Neuronal stem cell (in vitro differentiated cells): ENCODE results near the gene HTRA3.

Source experiments
- DNase-seq: peaks from one replicate; pipeline ENCODE4 v3.0.0-alpha.2; 2013; ENCODE audit warnings: low spot score
- H2AFZ ChIP-seq: one replicate; pipeline ENCODE4 v1.6.1; 2013; ENCODE audit warnings: mild to moderate bottlenecking, low read length, inconsistent platforms
- H2AK5ac ChIP-seq: 2 replicates; pipeline ENCODE4 v1.6.1; 2013; ENCODE audit warnings: low read depth, mild to moderate bottlenecking, inconsistent platforms, low read length, moderate library complexity, mixed read lengths
- H2BK120ac ChIP-seq: 2 replicates; pipeline ENCODE4 v1.6.1; 2013; ENCODE audit warnings: low read depth, mild to moderate bottlenecking, inconsistent platforms, low read length, moderate library complexity, mixed read lengths
- H2BK12ac ChIP-seq: one replicate; pipeline ENCODE4 v1.6.1; 2013; ENCODE audit warnings: low read length, inconsistent platforms
- H2BK15ac ChIP-seq: 2 replicates; pipeline ENCODE4 v1.6.1; 2013; ENCODE audit warnings: mild to moderate bottlenecking, low read length, inconsistent platforms, mixed read lengths
- H2BK5ac ChIP-seq: one replicate; pipeline ENCODE4 v1.6.1; 2013; ENCODE audit warnings: inconsistent platforms, mild to moderate bottlenecking, low read length, moderate library complexity
- H3K14ac ChIP-seq: one replicate; pipeline ENCODE4 v1.6.1; 2013; ENCODE audit warnings: low read length, inconsistent platforms
- H3K18ac ChIP-seq: 2 replicates; pipeline ENCODE4 v1.6.1; 2013; ENCODE audit warnings: low read length, inconsistent platforms
- H3K23ac ChIP-seq: 2 replicates; pipeline ENCODE4 v1.6.1; 2013; ENCODE audit warnings: low read depth, mild to moderate bottlenecking, mixed read lengths, low read length, inconsistent platforms; ENCODE audit not compliant: poor library complexity
- H3K27ac ChIP-seq: replicated peaks from 3 replicates; pipeline ENCODE4 v1.5.1; 2013; ENCODE audit warnings: low read length, inconsistent platforms
- H3K27me3 ChIP-seq, 3 experiments: 2 replicates each; pipeline ENCODE4 v1.6.1; 2013; ENCODE audit warnings: low read length in 3 of 3, mild to moderate bottlenecking in 2 of 3, inconsistent platforms in 1 of 3, low read depth in 1 of 3, mixed read lengths in 1 of 3, moderate library complexity in 1 of 3; ENCODE audit not compliant: control insufficient read depth in 3 of 3, insufficient read depth in 3 of 3
- H3K36me3 ChIP-seq, 2 donors: replicated peaks in 1 of 2; 2 replicates each; pipeline ENCODE4 v1.6.1; 2013; ENCODE audit warnings: low read length in 2 of 2; ENCODE audit not compliant: control insufficient read depth in 2 of 2, insufficient read depth in 2 of 2
- H3K4ac ChIP-seq: 2 replicates; pipeline ENCODE4 v1.6.1; 2013; ENCODE audit warnings: inconsistent platforms, mild to moderate bottlenecking, low read length, moderate library complexity
- H3K4me1 ChIP-seq, 2 donors: 1 replicate in 1 of 2; 2 replicates in 1 of 2; pipeline ENCODE4 v1.6.1; 2013; ENCODE audit warnings: low read length in 2 of 2, low read depth in 1 of 2; ENCODE audit not compliant: control insufficient read depth in 2 of 2, insufficient read depth in 1 of 2
- H3K4me2 ChIP-seq: one replicate; pipeline ENCODE4 v1.6.1; 2013; ENCODE audit warnings: mild to moderate bottlenecking, low read length, inconsistent platforms; ENCODE audit not compliant: insufficient read depth, poor library complexity, severe bottlenecking
- H3K4me3 ChIP-seq, 2 donors: 2 replicates each; pipeline ENCODE4 v1.5.1; 2013; ENCODE audit warnings: low read length in 2 of 2, mild to moderate bottlenecking in 2 of 2, inconsistent platforms in 1 of 2, moderate library complexity in 1 of 2
- H3K79me1 ChIP-seq: one replicate; pipeline ENCODE4 v1.6.1; 2013; ENCODE audit warnings: low read depth, mild to moderate bottlenecking, inconsistent platforms, low read length, moderate library complexity
- H3K9ac ChIP-seq: one replicate; pipeline ENCODE4 v1.6.1; 2013; ENCODE audit warnings: mild to moderate bottlenecking, low read depth, low read length, inconsistent platforms; ENCODE audit not compliant: poor library complexity
- H3K9me3 ChIP-seq, 2 donors: replicated peaks in 1 of 2; 2 replicates each; pipeline versions ENCODE3 to v1.6.1; 2013; ENCODE audit warnings: low read length in 2 of 2, mild to moderate bottlenecking in 2 of 2, inconsistent platforms in 1 of 2, low read depth in 1 of 2, mixed read lengths in 1 of 2, moderate library complexity in 1 of 2; ENCODE audit not compliant: control insufficient read depth in 2 of 2, insufficient read depth in 1 of 2
- H4K8ac ChIP-seq: one replicate; pipeline ENCODE4 v1.6.1; 2013; ENCODE audit warnings: low read depth, mild to moderate bottlenecking, inconsistent platforms, low read length, moderate library complexity
- H4K91ac ChIP-seq: one replicate; pipeline ENCODE4 v1.6.1; 2013; ENCODE audit warnings: low read length, low read depth, mild to moderate bottlenecking, inconsistent platforms; ENCODE audit not compliant: poor library complexity
- WGBS, 2 donors: extraction: QIAGEN DNeasy Blood & Tissue Kit; methylation state at CpG; one replicate each; pipeline ENCODE4 v1.1.7; 2013; ENCODE audit warnings: missing lambda C conversion rate in 2 of 2, mixed read lengths in 1 of 2; ENCODE audit not compliant: insufficient read length in 2 of 2, insufficient replicate concordance in 1 of 2; ENCODE audit errors: extremely low coverage in 2 of 2; 5-methylcytosine and 5-hydroxymethylcytosine counted together

HTRA3 gene

DNA sequence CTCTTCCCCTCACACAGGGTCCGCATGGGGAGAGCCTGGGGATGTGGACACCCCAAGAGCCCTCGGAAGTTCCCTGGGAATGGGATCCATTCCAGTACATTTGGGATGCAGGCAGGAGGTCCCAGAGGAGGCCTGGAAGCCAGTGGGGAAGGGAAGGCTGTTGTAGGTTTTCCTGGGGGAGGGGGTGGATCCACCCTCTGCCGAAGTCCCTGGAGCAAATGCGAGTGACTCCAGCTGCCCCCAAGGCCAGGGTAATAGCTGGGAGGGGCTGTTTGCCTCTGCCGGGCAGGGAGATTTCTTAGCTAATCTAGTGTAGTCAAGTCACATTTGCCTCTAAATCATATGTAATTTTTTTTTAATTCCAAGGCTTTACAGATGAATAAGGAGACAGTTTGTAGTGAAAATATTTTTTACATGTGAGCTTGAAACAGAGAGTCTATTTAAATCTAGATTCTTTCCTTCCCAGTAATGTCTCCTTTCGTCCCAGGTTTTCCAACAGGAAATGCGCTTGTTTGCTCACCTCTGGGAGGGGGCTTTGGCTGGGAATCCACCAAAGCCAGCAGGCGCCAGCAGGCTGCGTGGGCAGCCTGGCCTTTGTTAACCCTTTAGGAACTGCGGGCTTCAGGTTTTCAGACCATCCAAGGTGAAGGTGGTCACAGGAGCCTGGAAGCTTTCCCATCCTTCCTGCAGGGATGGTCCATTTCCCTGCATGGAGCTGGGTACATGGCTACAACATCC lies 43.7 kb upstream of the HTRA3 start:
- H3K27ac ChIP-seq, result no peak overlapping the region
- peaks cover 3% of the 10 kb centered on the region for H3K79me1 ChIP-seq
- H3K9ac ChIP-seq, result no peak overlapping the region

DNA sequence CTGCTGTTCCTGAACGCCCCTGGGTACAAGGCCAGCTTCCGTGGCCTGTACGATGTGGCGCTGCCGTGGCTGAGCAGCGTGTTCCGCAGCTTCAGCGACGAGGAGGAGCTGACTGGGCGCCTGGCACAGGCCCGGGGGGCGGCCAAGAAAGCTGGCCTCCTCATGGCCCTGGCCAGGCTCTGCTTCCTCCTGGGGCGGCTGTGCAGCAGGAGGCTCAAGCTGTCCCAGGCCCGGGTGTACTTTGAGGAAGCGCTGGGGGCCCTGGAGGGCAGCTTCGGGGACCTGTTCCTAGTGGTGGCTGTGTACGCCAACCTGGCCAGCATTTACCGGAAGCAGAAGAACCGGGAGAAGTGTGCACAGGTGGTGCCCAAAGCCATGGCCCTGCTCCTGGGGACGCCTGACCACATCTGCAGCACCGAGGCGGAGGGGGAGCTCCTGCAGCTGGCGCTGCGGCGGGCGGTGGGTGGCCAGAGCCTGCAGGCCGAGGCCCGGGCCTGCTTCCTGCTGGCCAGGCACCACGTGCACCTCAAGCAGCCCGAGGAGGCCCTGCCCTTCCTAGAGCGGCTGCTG lies 42.3 kb upstream of the HTRA3 start:
- Histone ChIP-seq H3K23ac (no peak overlapping the region), H3K9ac (peak overlapping the region; percentile 68), H3K4ac (peak overlapping the region; percentile 96), H3K18ac (peak overlapping the region; percentile 92), H3K14ac (peak overlapping the region; percentile 95), H2BK5ac (peak overlapping the region; percentile 94), H3K4me3 (no peak overlapping the region), H2BK12ac (peak overlapping the region; percentile 82), H3K27me3 (no peaks in the 10 kb centered on the region), H2AFZ (no peak overlapping the region), H3K27ac (no peak overlapping the region), H3K36me3 (no peaks in the 10 kb centered on the region), H3K4me2 (no peak overlapping the region), H3K79me1 (peaks cover 3% of the 10 kb centered on the region), H2BK15ac (peak overlapping the region; percentile 98), H3K4me1 (peaks cover 14 to 21% of the 10 kb centered on the region in 2 donors), H3K9me3 (no peaks in the 10 kb centered on the region), H2BK120ac (peak overlapping the region; percentile 81), H2AK5ac (peak overlapping the region; percentile 88), H4K8ac (peak overlapping the region; percentile 48), H4K91ac (no peak overlapping the region)
- DNase-seq, result no peak
- WGBS, 2 donors, result no CpG with 5 or more reads among the region's 31 CpGs

More for the DNA sequence above, 43.7 kb upstream of the HTRA3 start:
- H2AK5ac ChIP-seq, result peak overlapping the region; percentile 63
- H3K4me1 ChIP-seq, result peaks cover 14 to 26% of the 10 kb centered on the region in 2 donors
- no peak overlapping the region for H3K23ac ChIP-seq
- H2BK5ac ChIP-seq, result no peak overlapping the region
- no peaks in the 10 kb centered on the region for H3K27me3 ChIP-seq
- H4K91ac ChIP-seq, result no peak overlapping the region
- no peak overlapping the region for H2BK12ac ChIP-seq
- H2BK120ac ChIP-seq, result no peak overlapping the region
- H3K4me3 ChIP-seq, result no peak overlapping the region
- H2AFZ ChIP-seq, result peak overlapping the region; percentile 24
- H3K4ac ChIP-seq, result no peak overlapping the region
- no peak overlapping the region for H3K14ac ChIP-seq
- no peaks in the 10 kb centered on the region for H3K36me3 ChIP-seq
- WGBS, 2 donors, result no CpG with 5 or more reads among the region's 10 CpGs
- H4K8ac ChIP-seq, result no peak overlapping the region
- H2BK15ac ChIP-seq, result peak overlapping the region; percentile 60
- DNase-seq, result no peak
- peaks cover 0 to 3% of the 10 kb centered on the region in 2 donors for H3K9me3 ChIP-seq
- peak overlapping the region; percentile 7 for H3K18ac ChIP-seq
- no peak overlapping the region for H3K4me2 ChIP-seq

DNA sequence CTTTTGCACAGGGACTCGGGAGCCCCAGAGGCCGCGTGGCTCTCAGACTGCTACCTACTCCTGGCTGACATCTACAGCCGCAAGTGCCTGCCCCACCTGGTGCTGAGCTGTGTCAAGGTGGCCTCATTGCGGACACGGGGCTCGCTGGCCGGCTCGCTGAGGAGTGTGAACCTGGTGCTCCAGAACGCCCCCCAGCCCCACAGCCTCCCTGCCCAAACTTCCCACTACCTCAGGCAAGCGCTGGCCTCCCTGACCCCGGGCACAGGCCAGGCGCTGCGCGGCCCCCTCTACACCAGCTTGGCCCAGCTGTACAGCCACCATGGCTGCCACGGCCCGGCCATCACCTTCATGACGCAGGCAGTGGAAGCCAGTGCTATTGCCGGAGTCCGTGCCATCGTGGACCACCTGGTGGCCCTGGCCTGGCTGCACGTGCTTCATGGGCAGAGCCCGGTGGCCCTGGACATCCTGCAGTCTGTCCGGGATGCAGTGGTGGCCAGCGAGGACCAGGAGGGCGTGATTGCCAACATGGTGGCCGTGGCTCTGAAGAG lies 41.7 kb upstream of the HTRA3 start:
- Histone ChIP-seq H3K4me3 (no peak overlapping the region), H3K27me3 (no peaks in the 10 kb centered on the region), H3K9ac (peak overlapping the region; percentile 68), H3K27ac (no peak overlapping the region), H3K36me3 (no peaks in the 10 kb centered on the region), H2BK5ac (peak overlapping the region; percentile 27), H4K8ac (peak overlapping the region; percentile 55), H2BK15ac (peak overlapping the region; percentile 98), H3K18ac (peak overlapping the region; percentile 92), H3K23ac (peak overlapping the region; percentile 86), H3K14ac (peak overlapping the region; percentile 95), H3K9me3 (no peaks in the 10 kb centered on the region), H3K4me1 (peaks cover 14 to 21% of the 10 kb centered on the region in 2 donors), H3K4me2 (no peak overlapping the region), H2AK5ac (peak overlapping the region; percentile 88), H4K91ac (peak overlapping the region; percentile 81), H3K4ac (peak overlapping the region; percentile 96), H2BK120ac (peak overlapping the region; percentile 81), H2BK12ac (peak overlapping the region; percentile 82), H2AFZ (no peak overlapping the region), H3K79me1 (peaks cover 3% of the 10 kb centered on the region)
- DNase-seq, result no peak
- WGBS, 2 donors, result no CpG with 5 or more reads among the region's 27 CpGs
